Esophagus squamous epithelium (tissue), 4 donors: ENCODE data around the gene HHATL.

ENCODE experiments used
- CTCF ChIP-seq, 6 experiments: fragments of 450-650 bp in 4 of 6; fragments of 200-600 bp in 2 of 6; sonication (generic) in 2 of 6; IDR thresholded peaks; one replicate each; pipeline ENCODE4 v1.5.1; 2016 to 2019; ENCODE audit warnings: antibody characterized with exemption in 6 of 6, mild to moderate bottlenecking in 4 of 6, moderate library complexity in 4 of 6
- POLR2A ChIP-seq, 4 donors: fragments of 450-650 bp; IDR thresholded peaks; one replicate each; pipeline ENCODE4 v1.6.1; 2017; ENCODE audit warnings: antibody characterized with exemption in 4 of 4, mild to moderate bottlenecking in 4 of 4, moderate library complexity in 3 of 4

GRCh38 chr3:42743204-42743995 is 40.8 kb upstream of the HHATL start:
- no peak for TF ChIP-seq POLR2A (IDR thresholded peaks at IDR 0.05)
- TF ChIP-seq CTCF (IDR thresholded peaks at IDR 0.05): no peak
